H1 (cell line): Measurements from ENCODE around the gene EPB41L1. TPM values are rescaled to one million over a fixed set of nuclear protein-coding genes. Genes with fewer than 3 reads are reported as not detected.

ENCODE experiments used
- CTCF ChIA-PET: fragments of 300-600 bp; sonication (Branson Sonifier 250); formaldehyde crosslinking; loops from one replicate; lab custom pipeline; 2021; ENCODE audit not compliant: partially characterized antibody; lab: Charles Lee
- POLR2A ChIA-PET: fragments of 300-600 bp; sonication (Branson Sonifier 250); formaldehyde crosslinking; loops from one replicate; lab custom pipeline; 2021; ENCODE audit warnings: inconsistent platforms; ENCODE audit not compliant: partially characterized antibody; lab: Charles Lee
- DNase-seq, 2 experiments: peaks; one replicate each; pipeline versions ENCODE4 v3.0.0 to v3.0.0-alpha.2; 2010 to 2022; ENCODE audit warnings: low spot score in 2 of 2, low read depth in 1 of 2, mixed read lengths in 1 of 2
- FAIRE-seq: peaks from 2 replicates; lab custom pipeline; 2011; peaks lifted over from hg19 to GRCh38; lab: Jason Lieb, UNC
- H2AFZ ChIP-seq: 2 replicates; pipeline ENCODE4 v1.8.1; 2012; ENCODE audit warnings: low read length, inconsistent platforms
- H2AK5ac ChIP-seq: 2 replicates; pipeline ENCODE4 v1.6.1; 2013; ENCODE audit warnings: low read depth, low read length
- H2BK120ac ChIP-seq: replicated peaks from 2 replicates; pipeline ENCODE3; 2013; ENCODE audit warnings: low read depth, low read length, inconsistent platforms
- H2BK12ac ChIP-seq: 2 replicates; pipeline ENCODE4 v1.6.1; 2013; ENCODE audit warnings: low read depth, low read length
- H2BK15ac ChIP-seq: 2 replicates; pipeline ENCODE4 v1.6.1; 2013; ENCODE audit warnings: low read length
- H2BK20ac ChIP-seq: 2 replicates; pipeline ENCODE4 v1.6.1; 2013; ENCODE audit warnings: low read length
- H2BK5ac ChIP-seq: 2 replicates; pipeline ENCODE4 v1.6.1; 2013; ENCODE audit warnings: low read depth, low read length
- H3K14ac ChIP-seq: 2 replicates; pipeline ENCODE4 v1.6.1; 2013; ENCODE audit warnings: inconsistent platforms; ENCODE audit not compliant: insufficient read length
- H3K18ac ChIP-seq: 2 replicates; pipeline ENCODE4 v1.6.1; 2013; ENCODE audit warnings: low read length; ENCODE audit errors: extremely low read depth
- H3K23ac ChIP-seq: 2 replicates; pipeline ENCODE4 v1.6.1; 2013; ENCODE audit warnings: inconsistent platforms; ENCODE audit not compliant: insufficient read length
- H3K23me2 ChIP-seq: 2 replicates; pipeline ENCODE4 v1.6.1; 2013; ENCODE audit warnings: low read depth, low read length
- H3K27ac ChIP-seq: 2 replicates; pipeline ENCODE4 v1.6.1; 2011; ENCODE audit warnings: low read depth, low read length, inconsistent platforms
- H3K27me3 ChIP-seq, 4 experiments: replicated peaks in 1 of 4; 1 replicate in 1 of 4; 2 replicates in 3 of 4; pipeline versions ENCODE4 v1.6.1 to v1.8.1; 2011 to 2013; ENCODE audit warnings: low read length in 3 of 4, mild to moderate bottlenecking in 3 of 4, inconsistent platforms in 2 of 4, mixed read lengths in 2 of 4, moderate library complexity in 1 of 4; ENCODE audit not compliant: control insufficient read depth in 3 of 4, insufficient read depth in 3 of 4; ENCODE audit errors: extremely low read depth in 1 of 4
- H3K36me3 ChIP-seq, 4 experiments: 2 replicates each; pipeline versions ENCODE4 v1.6.1 to v1.8.1; 2011 to 2013; ENCODE audit warnings: mild to moderate bottlenecking in 4 of 4, low read length in 3 of 4, moderate library complexity in 2 of 4, control low read depth in 1 of 4, inconsistent platforms in 1 of 4; ENCODE audit not compliant: insufficient read depth in 4 of 4, control insufficient read depth in 2 of 4
- H3K4ac ChIP-seq: replicated peaks from 2 replicates; pipeline ENCODE3; 2013; ENCODE audit warnings: low read length, low read depth, mixed read lengths, inconsistent platforms; ENCODE audit not compliant: insufficient read length
- H3K4me1 ChIP-seq, 4 experiments: replicated peaks in 1 of 4; 1 replicate in 1 of 4; 2 replicates in 3 of 4; pipeline versions ENCODE4 v1.6.1 to v1.8.1; 2011 to 2013; ENCODE audit warnings: low read length in 3 of 4, inconsistent platforms in 2 of 4, mixed read lengths in 1 of 4; ENCODE audit not compliant: insufficient read depth in 4 of 4, control insufficient read depth in 3 of 4
- H3K4me2 ChIP-seq, 2 experiments: 2 replicates each; pipeline versions ENCODE4 v1.6.1 to v1.8.1; 2011 to 2013; ENCODE audit warnings: low read depth in 2 of 2, low read length in 2 of 2, control low read depth in 1 of 2, inconsistent platforms in 1 of 2, mild to moderate bottlenecking in 1 of 2; ENCODE audit not compliant: insufficient read depth in 1 of 2
- H3K4me3 ChIP-seq, 4 experiments: fragments of 200-600, 300-600 bp in 1 of 4; sonication (generic), shearing (Covaris generic), sonication (Bioruptor Twin) in 1 of 4; 2 replicates each; pipeline versions ENCODE4 v1.5.1 to v1.8.1; 2011 to 2016; ENCODE audit warnings: low read length in 4 of 4, low read depth in 3 of 4, control low read depth in 2 of 4, inconsistent platforms in 2 of 4, mild to moderate bottlenecking in 2 of 4, mixed read lengths in 1 of 4, moderate library complexity in 1 of 4; ENCODE audit not compliant: insufficient read depth in 2 of 4; ENCODE audit errors: extremely low read depth in 1 of 4
- H3K56ac ChIP-seq: replicated peaks from 2 replicates; pipeline ENCODE3; 2013; ENCODE audit warnings: low read depth, mild to moderate bottlenecking, mixed read lengths, low read length, inconsistent platforms; ENCODE audit not compliant: insufficient read length
- H3K79me1 ChIP-seq: 2 replicates; pipeline ENCODE4 v1.6.1; 2013; ENCODE audit warnings: low read depth, low read length, control low read depth
- H3K79me2 ChIP-seq, 2 experiments: 2 replicates each; pipeline versions ENCODE4 v1.6.1 to v1.8.1; 2012 to 2013; ENCODE audit warnings: low read length in 2 of 2, mild to moderate bottlenecking in 2 of 2, inconsistent platforms in 1 of 2; ENCODE audit not compliant: insufficient read depth in 2 of 2, control insufficient read depth in 1 of 2
- H3K9ac ChIP-seq, 4 experiments: replicated peaks in 1 of 4; 1 replicate in 1 of 4; 2 replicates in 3 of 4; pipeline versions ENCODE4 v1.6.1 to v1.8.1; 2011 to 2013; ENCODE audit warnings: low read depth in 3 of 4, low read length in 3 of 4, control low read depth in 2 of 4, mild to moderate bottlenecking in 2 of 4, moderate library complexity in 2 of 4, inconsistent platforms in 1 of 4; ENCODE audit errors: extremely low read depth in 1 of 4
- H3K9me3 ChIP-seq, 2 experiments: 2 replicates each; pipeline versions ENCODE4 v1.6.1 to v1.8.1; 2012 to 2013; ENCODE audit warnings: mild to moderate bottlenecking in 2 of 2, moderate library complexity in 2 of 2, control low read depth in 1 of 2, inconsistent platforms in 1 of 2, low read depth in 1 of 2, low read length in 1 of 2, mixed read lengths in 1 of 2; ENCODE audit not compliant: insufficient read depth in 2 of 2
- H4K20me1 ChIP-seq, 2 experiments: replicated peaks in 1 of 2; 2 replicates each; pipeline versions ENCODE3 to v1.8.1; 2011 to 2013; ENCODE audit warnings: inconsistent platforms in 2 of 2, low read length in 2 of 2, mild to moderate bottlenecking in 1 of 2; ENCODE audit not compliant: insufficient read depth in 2 of 2, control insufficient read depth in 1 of 2
- H4K5ac ChIP-seq: 2 replicates; pipeline ENCODE4 v1.6.1; 2013; ENCODE audit warnings: low read length, low read depth, mixed read lengths, inconsistent platforms; ENCODE audit not compliant: insufficient read length
- H4K8ac ChIP-seq: 2 replicates; pipeline ENCODE4 v1.8.0; 2013; ENCODE audit warnings: mild to moderate bottlenecking, moderate library complexity, low read length, inconsistent platforms; ENCODE audit not compliant: insufficient read depth; ENCODE audit errors: extremely low read depth
- H4K91ac ChIP-seq: replicated peaks from 2 replicates; pipeline ENCODE3; 2013; ENCODE audit warnings: low read length, mixed read lengths, inconsistent platforms; ENCODE audit not compliant: insufficient read length
- E2F6 ChIP-seq: IDR thresholded peaks from 2 replicates; pipeline ENCODE4 v1.6.1; 2012; ENCODE audit warnings: inconsistent platforms
- EP300 ChIP-seq, 2 experiments: IDR thresholded peaks; 1 replicate in 1 of 2; 2 replicates in 1 of 2; pipeline ENCODE4 v1.6.1; 2011 to 2012; ENCODE audit warnings: low read depth in 2 of 2, low read length in 2 of 2, mild to moderate bottlenecking in 2 of 2, borderline replicate concordance in 1 of 2, inconsistent platforms in 1 of 2, moderate library complexity in 1 of 2
- FOSL1 ChIP-seq: IDR thresholded peaks from 2 replicates; pipeline ENCODE4 v1.6.1; 2011; ENCODE audit warnings: mild to moderate bottlenecking, low read depth, low read length, moderate library complexity; ENCODE audit not compliant: insufficient read depth
- WGBS, 2 experiments: shearing (Covaris generic) in 1 of 2; methylation state at CpG; one replicate each; pipeline versions ENCODE4 v1.1.6 to v1.1.7; 2013 to 2015; ENCODE audit warnings: low lambda C conversion rate in 2 of 2, mixed read lengths in 2 of 2, inconsistent platforms in 1 of 2, low coverage in 1 of 2, missing lambda C conversion rate in 1 of 2; ENCODE audit not compliant: insufficient replicate concordance in 2 of 2, insufficient coverage in 1 of 2, insufficient read length in 1 of 2; ENCODE audit errors: extremely low coverage in 1 of 2, missing lambda C conversion rate in 1 of 2; 5-methylcytosine and 5-hydroxymethylcytosine counted together
- polyA plus RNA-seq, 7 experiments: library from polyadenylated mRNA; depleted of rRNA in 3 of 7; stranded (reverse) in 5 of 7; unstranded in 2 of 7; fragments of >200 nt in 5 of 7; fragments of 200-250 nt in 2 of 7; gene quantifications; 1 replicate in 5 of 7; 2 replicates in 1 of 7; 4 replicates in 1 of 7; pipeline versions ENCODE4 v1.2.1 to v1.2.3, GENCODE V29; 2011 to 2013; ENCODE audit warnings: missing spikeins in 2 of 7, mixed read lengths in 2 of 7
- total RNA-seq: library from RNA; stranded (reverse); fragmentation: NEBNext Ultra II Directional; extraction: Animal tissue kit (Norgen Biotek cat#: 25700); gene quantifications from 2 replicates; pipeline ENCODE4 v1.2.1, GENCODE V29; 2021

Gene EPB41L1
- total and polyA plus RNA-seq, 2 of the 8 experiments (the other 6 are each of a cell fraction or from before 2014, with no cell fraction given), result 14.8 to 36.0 TPM

- Histone ChIP-seq H3K79me2 (no peaks in the 10 kb centered on the region), H3K4me3 (no peak overlapping the region), H2AFZ (no peak overlapping the region), H3K4me2 (no peak overlapping the region), H2BK20ac (no peak overlapping the region), H2BK15ac (no peak overlapping the region), H3K9ac (no peak overlapping the region), H4K20me1 (no peaks in the 10 kb centered on the region), H3K4ac (no peak overlapping the region), H3K79me1 (no peaks in the 10 kb centered on the region), H2BK5ac (no peak overlapping the region), H3K23me2 (no peaks in the 10 kb centered on the region), H3K23ac (no peak overlapping the region), H4K8ac (no peak overlapping the region), H3K27me3 (peaks cover 0 to 2% (median 0%) of the 10 kb centered on the region in 4 experiments; a peak in 2 of 7 replicates), H3K4me1 (peaks cover 0 to 14% (median 4%) of the 10 kb centered on the region in 4 experiments; a peak in 3 of 7 replicates), H3K14ac (no peak overlapping the region), H2BK120ac (no peak overlapping the region), H3K9me3 (no peaks in the 10 kb centered on the region), H4K91ac (no peak overlapping the region), H3K27ac (no peak overlapping the region), H2BK12ac (no peak overlapping the region), H3K56ac (no peak overlapping the region), H4K5ac (no peak overlapping the region), H3K36me3 (no peaks in the 10 kb centered on the region), H3K18ac (no peak overlapping the region), H2AK5ac (no peak overlapping the region)
- TF ChIP-seq E2F6 (no peak), FOSL1 (no peak), EP300 (IDR thresholded peaks at IDR 0.05; ENCODE audit: borderline replicate concordance in 1 of 2, low read depth in 2 of 2, low read length in 2 of 2) (no peak)
- FAIRE-seq, result no peak
- CTCF ChIA-PET, result interaction anchor here (1.1 to 1.9 kb wide), 5 partner anchors 10 to 124 kb away, joined by 4 to 6 read pairs (median 5); no protein-coding TSS in a partner anchor
- no peak for DNase-seq
- 94% methylated on average over 2 of the region's 2 CpGs; no CpG with 5 or more reads in 1 of the 2 experiments for WGBS, 2 experiments
- POLR2A ChIA-PET, result interaction anchor here (1.0 to 1.4 kb wide), 2 partner anchors 22 to 26 kb away, joined by 3 read pairs; no protein-coding TSS in a partner anchor
Observed at GRCh38 chr20:36116807-36117441, 37.6 kb upstream of the EPB41L1 start.
